Measurements from ENCODE around the gene F2. TPM values are rescaled to one million over a fixed set of nuclear protein-coding genes. Genes with fewer than 3 reads are reported as not detected.

The F2 gene
- total RNA-seq, 1 experiment from 2014 or later, result not detected

DNA sequence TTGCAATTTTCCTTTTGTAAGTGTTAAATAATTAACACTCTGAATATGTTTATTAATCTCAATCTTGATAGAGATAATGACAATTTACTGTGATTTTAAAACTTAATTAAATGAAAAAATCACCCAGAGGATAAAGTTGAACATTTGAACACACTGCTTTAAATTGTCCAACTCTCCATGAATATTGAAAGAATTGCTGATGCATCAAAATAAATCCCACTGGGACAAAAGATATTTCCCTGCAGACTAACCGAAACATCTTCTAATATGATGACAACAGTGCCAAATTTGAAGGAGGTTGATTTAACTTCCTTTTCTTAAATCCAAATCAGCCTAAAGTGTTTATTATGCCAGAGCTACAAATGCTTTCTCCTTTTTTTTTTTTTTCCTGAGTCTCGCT, 47.6 kb downstream of the F2 start:
- no peak overlapping the region for H3K4me3 ChIP-seq (ENCODE audit: low read length)
- no peak for ATAC-seq
- H2AFZ ChIP-seq (ENCODE audit: low read length), result no peak overlapping the region
- no peak overlapping the region for H3K27ac ChIP-seq (ENCODE audit: low read length)
- H3K9me2 ChIP-seq (replicated peaks; ENCODE audit: low read length), result no peaks in the 10 kb centered on the region
- intact Hi-C loops (cut with micrococcal nuclease), result no loop called here
- no peak overlapping the region for H3K9ac ChIP-seq (ENCODE audit: low read length)
- H3K79me2 ChIP-seq (ENCODE audit: low read length), result no peaks in the 10 kb centered on the region
- no peaks in the 10 kb centered on the region for H3K27me3 ChIP-seq (ENCODE audit: low read length)
- POLR2A ChIA-PET (ENCODE audit: unreplicated experiment), result no interaction called here
- H3K4me1 ChIP-seq (ENCODE audit: insufficient read depth, low read length), result no peaks in the 10 kb centered on the region
- no peaks in the 10 kb centered on the region for H4K20me1 ChIP-seq (ENCODE audit: low read length)
- H3K36me3 ChIP-seq (ENCODE audit: low read depth, low read length), result peaks cover 67% of the 10 kb centered on the region
- no peak for DNase-seq
- TF ChIP-seq CTCF (conservative IDR thresholded peaks at IDR 0.05; ENCODE audit: low read depth, low read length) (no peak), EZH2phosphoT487 (IDR thresholded peaks at IDR 0.05; ENCODE audit: borderline replicate concordance, low read length) (no peak)
- H3K9me3 ChIP-seq (ENCODE audit: low read length), result no peaks in the 10 kb centered on the region
- no peak overlapping the region for H3K4me2 ChIP-seq (ENCODE audit: low read length)
- no TSS peak for BruUV-seq (replicated peaks)
- H3F3A ChIP-seq (ENCODE audit: low read length, unreplicated experiment), result no peaks in the 10 kb centered on the region
- CTCF ChIA-PET, result no interaction called here

DNA sequence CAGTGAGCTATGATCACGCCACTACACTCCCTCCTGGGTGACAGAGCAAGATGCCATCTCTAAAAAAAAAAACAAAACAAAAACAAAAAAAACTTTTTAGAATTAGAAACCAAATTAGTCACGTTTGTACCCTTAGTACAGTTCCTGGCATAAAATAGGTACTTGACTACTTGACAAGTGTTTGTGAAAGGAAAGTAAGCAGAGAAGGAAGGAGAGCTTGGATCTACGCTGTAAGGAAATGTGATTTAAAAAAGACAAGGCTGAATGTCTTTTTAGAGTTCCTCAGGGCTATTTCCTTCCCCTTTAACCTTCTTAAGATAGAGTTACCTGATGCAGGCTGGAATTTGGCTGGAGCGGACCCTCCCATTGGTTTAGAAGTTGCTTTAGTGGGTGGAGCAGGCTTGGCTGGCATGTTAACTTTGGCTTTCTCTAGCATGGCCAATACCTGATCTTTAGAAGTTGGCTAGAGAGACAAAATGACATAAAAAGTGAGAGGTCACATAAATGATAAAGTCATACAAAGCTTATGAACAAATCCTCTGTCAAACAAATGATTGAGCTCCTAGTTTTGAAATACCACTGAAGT, 50.7 kb downstream of the F2 start:
- H3K27me3 ChIP-seq (ENCODE audit: low read length), result no peaks in the 10 kb centered on the region
- no peak overlapping the region for H3K4me2 ChIP-seq (ENCODE audit: low read length)
- H3K79me2 ChIP-seq (ENCODE audit: low read length), result no peaks in the 10 kb centered on the region
- TF ChIP-seq CTCF (conservative IDR thresholded peaks at IDR 0.05; ENCODE audit: low read depth, low read length) (no peak), EZH2 (IDR thresholded peaks at IDR 0.05; ENCODE audit: low read length, unreplicated experiment) (no peak), EZH2phosphoT487 (IDR thresholded peaks at IDR 0.05; ENCODE audit: borderline replicate concordance, low read length) (no peak)
- no TSS peak for BruUV-seq (replicated peaks)
- ChIA-PET CTCF (no interaction called here), POLR2A (ENCODE audit: unreplicated experiment) (no interaction called here)
- DNase-seq, result no peak
- H3K9me2 ChIP-seq (replicated peaks; ENCODE audit: low read length), result no peaks in the 10 kb centered on the region
- no peaks in the 10 kb centered on the region for H3F3A ChIP-seq (ENCODE audit: low read length, unreplicated experiment)
- no peak overlapping the region for H3K9ac ChIP-seq (ENCODE audit: low read length)
- H3K27ac ChIP-seq (ENCODE audit: low read length), result no peak overlapping the region
- intact Hi-C loops (cut with micrococcal nuclease), result no loop called here
- H3K36me3 ChIP-seq (ENCODE audit: low read depth, low read length), result peaks cover 51% of the 10 kb centered on the region
- no peaks in the 10 kb centered on the region for H3K9me3 ChIP-seq (ENCODE audit: low read length)
- H4K20me1 ChIP-seq (ENCODE audit: low read length), result no peaks in the 10 kb centered on the region
- ATAC-seq, result no peak
- H3K4me1 ChIP-seq (ENCODE audit: insufficient read depth, low read length), result no peaks in the 10 kb centered on the region
- no peak overlapping the region for H2AFZ ChIP-seq (ENCODE audit: low read length)
- no peak overlapping the region for H3K4me3 ChIP-seq (ENCODE audit: low read length)

DNA sequence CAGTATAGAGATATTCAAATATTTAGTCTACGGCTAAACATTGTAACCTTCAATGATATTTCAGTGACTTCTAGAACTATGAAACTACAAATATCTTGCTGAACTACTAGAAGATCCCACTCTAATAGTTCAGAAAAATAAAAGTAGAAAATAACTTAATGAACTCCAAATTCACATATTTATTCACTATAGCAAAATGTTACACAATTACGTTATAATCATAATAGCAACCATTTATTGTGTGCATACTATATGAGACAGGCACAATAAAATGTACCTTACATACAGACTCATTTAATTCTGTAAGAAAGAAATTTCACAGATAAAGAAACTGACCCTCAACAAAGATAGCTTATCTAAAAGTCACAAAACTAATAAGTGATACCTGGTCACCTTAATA, 57.9 kb downstream of the F2 start:
- no peak overlapping the region for H3K27ac ChIP-seq (ENCODE audit: low read length)
- no peak overlapping the region for H2AFZ ChIP-seq (ENCODE audit: low read length)
- no peak for ATAC-seq
- H3K4me3 ChIP-seq (ENCODE audit: low read length), result no peak overlapping the region
- H3K9me3 ChIP-seq (ENCODE audit: low read length), result no peaks in the 10 kb centered on the region
- H3K79me2 ChIP-seq (ENCODE audit: low read length), result no peaks in the 10 kb centered on the region
- BruUV-seq (replicated peaks), result no TSS peak
- no peaks in the 10 kb centered on the region; the same call in 1 of the 2 replicates for H4K20me1 ChIP-seq (ENCODE audit: low read length)
- H3K36me3 ChIP-seq (ENCODE audit: low read depth, low read length), result peaks cover 55% of the 10 kb centered on the region
- no peak for DNase-seq
- TF ChIP-seq EZH2phosphoT487 (IDR thresholded peaks at IDR 0.05; ENCODE audit: borderline replicate concordance, low read length), result no peak
- TF ChIP-seq CTCF (conservative IDR thresholded peaks at IDR 0.05; ENCODE audit: low read depth, low read length), result no peak
- no peak for TF ChIP-seq EZH2 (IDR thresholded peaks at IDR 0.05; ENCODE audit: low read length, unreplicated experiment)
- no peaks in the 10 kb centered on the region for H3K27me3 ChIP-seq (ENCODE audit: low read length)
- no peaks in the 10 kb centered on the region for H3K9me2 ChIP-seq (replicated peaks; ENCODE audit: low read length)
- intact Hi-C loops (cut with micrococcal nuclease), result no loop called here
- H3K9ac ChIP-seq (ENCODE audit: low read length), result no peak overlapping the region
- no peak overlapping the region for H3K4me2 ChIP-seq (ENCODE audit: low read length)
- CTCF ChIA-PET, result no interaction called here
- POLR2A ChIA-PET (ENCODE audit: unreplicated experiment), result no interaction called here
- H3K4me1 ChIP-seq (ENCODE audit: insufficient read depth, low read length), result no peaks in the 10 kb centered on the region
- no peaks in the 10 kb centered on the region for H3F3A ChIP-seq (ENCODE audit: low read length, unreplicated experiment)

Data from PC-3 (cell line).